Measurements from ENCODE around the gene CCDC159.
A peak's percentile ranks its signal among the peaks of the same experiment; 100 is the strongest.

The CCDC159 gene

GRCh38 chr19:11355160-11356073 lies 9.1 kb downstream of the CCDC159 start, which contains the start of gene PLPPR2:
TSS of gene PLPPR2 (plus strand) at chr19:11355432. CDS start at chr19:11357674, 2,242 bp downstream.
- DNase-seq (ENCODE audit: low read depth in 2 of 2), result peak; percentile 89 to 91
- peak within 1 kb of the TSS; percentile 70 to 76 for H3K4me3 ChIP-seq (replicated peaks in 1 of 2; ENCODE audit: low read depth in 2 of 2, low read length in 2 of 2)
- TF ChIP-seq CTCF (IDR thresholded peaks at IDR 0.05; ENCODE audit: low read depth, low read length), result no peak

DNA sequence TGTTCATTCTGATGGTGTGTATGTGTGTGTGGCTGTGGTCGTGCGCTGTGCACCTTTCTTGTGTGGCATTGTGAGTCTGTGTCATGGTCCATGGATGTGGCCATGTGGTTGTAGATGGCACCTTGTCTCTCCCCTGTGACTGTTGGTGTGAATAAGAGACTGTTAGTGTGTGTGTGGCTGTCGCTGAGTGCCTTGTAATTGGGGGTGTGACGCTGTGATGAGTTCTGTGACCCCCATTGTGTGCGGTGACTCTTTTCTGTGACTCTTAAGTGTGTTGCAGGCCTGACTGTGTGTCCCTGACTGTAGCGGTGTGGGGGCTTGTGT lies 9.7 kb downstream of the CCDC159 start:
- H3K4me3 ChIP-seq (replicated peaks in 1 of 2; ENCODE audit: low read depth in 2 of 2, low read length in 2 of 2), result peak overlapping the region; percentile 70 to 76
- TF ChIP-seq CTCF (IDR thresholded peaks at IDR 0.05; ENCODE audit: low read depth, low read length), result no peak
- no peak for DNase-seq (ENCODE audit: low read depth in 2 of 2)

DNA sequence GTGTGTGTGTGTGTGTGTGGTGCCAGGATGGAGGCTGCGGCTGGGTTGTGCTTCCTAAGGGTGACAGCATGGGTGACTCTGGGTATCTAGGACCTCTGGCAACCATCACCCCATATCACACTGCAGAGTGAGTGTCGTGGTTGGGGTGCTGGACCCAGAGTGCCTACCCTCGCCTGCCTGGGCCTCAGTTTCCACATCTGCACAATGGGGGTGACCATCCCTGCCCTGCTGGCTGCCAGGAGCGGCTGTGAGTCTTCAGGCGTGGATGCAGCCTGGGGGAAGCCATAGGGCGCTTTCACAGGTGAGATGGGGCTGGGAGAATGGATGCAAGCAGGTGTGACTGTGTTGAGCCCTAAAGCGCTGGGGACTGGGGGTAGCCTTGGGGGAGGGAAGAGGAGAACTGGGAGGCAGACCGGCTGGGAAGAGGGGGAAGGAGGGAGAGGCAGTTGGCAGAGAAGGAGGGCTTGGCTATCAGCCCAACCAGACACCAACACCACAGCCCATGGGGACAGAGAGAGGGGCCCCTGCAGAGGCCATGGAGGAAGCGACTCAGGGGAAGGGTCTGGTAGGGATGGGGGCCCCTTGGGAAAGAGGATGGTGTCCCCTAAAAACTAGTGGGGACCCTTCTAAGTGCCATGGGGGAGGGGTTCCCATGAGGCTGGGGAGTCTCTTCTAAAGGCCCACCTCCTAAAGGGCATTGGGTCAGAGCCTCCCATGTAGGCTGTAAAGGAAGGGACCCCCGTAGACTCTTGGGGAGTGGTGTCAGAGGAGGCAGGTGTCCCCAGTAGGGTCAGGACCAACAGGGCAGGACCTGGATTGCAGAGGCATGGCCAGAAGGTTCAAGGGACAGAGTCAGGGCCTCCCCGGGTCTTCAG lies 10.6 kb downstream of the CCDC159 start:
- no peak overlapping the region for H3K4me3 ChIP-seq (replicated peaks in 1 of 2; ENCODE audit: low read depth in 2 of 2, low read length in 2 of 2)
- TF ChIP-seq CTCF (IDR thresholded peaks at IDR 0.05; ENCODE audit: low read depth, low read length), result no peak

DNA sequence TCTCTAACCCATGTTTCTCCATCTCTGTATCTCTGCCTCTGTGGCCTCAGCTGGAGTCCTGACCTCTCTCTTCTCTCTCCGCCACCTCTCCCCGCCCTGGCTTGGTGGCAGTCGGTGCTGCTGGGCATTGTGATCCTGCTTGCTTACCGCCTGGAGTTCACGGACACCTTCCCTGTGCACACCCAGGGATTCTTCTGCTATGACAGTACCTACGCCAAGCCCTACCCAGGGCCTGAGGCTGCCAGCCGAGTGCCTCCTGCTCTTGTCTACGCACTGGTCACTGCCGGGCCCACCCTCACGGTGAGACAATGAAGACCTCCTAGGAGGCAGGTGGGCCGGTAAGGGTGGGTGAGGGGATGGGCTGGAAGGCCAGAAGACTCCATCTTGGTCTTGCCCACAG lies 13.1 kb downstream of the CCDC159 start:
- no peak for DNase-seq (ENCODE audit: low read depth in 2 of 2)
- H3K4me3 ChIP-seq (replicated peaks in 1 of 2; ENCODE audit: low read depth in 2 of 2, low read length in 2 of 2), result no peak overlapping the region
- TF ChIP-seq CTCF (IDR thresholded peaks at IDR 0.05; ENCODE audit: low read depth, low read length), result no peak

More for the DNA sequence above, 10.6 kb downstream of the CCDC159 start:
- no peak for DNase-seq (ENCODE audit: low read depth in 2 of 2)

GRCh38 chr19:11361037-11361770 lies 14.9 kb downstream of the CCDC159 start:
- TF ChIP-seq CTCF (IDR thresholded peaks at IDR 0.05; ENCODE audit: low read depth, low read length), result no peak
- no peak overlapping the region for H3K4me3 ChIP-seq (replicated peaks in 1 of 2; ENCODE audit: low read depth in 2 of 2, low read length in 2 of 2)
- DNase-seq (ENCODE audit: low read depth in 2 of 2), result no peak
